ENCODE measurements around the gene CCAR1.
"Not testable (repeated sequence)": the region's sequence is repeated elsewhere in the genome, so short reads cannot be mapped to it uniquely, and the experiment has no call there.

- TF ChIP-seq CTCF (IDR thresholded peaks at IDR 0.05 in 4 of 5, conservative IDR thresholded peaks at IDR 0.05 in 1 of 5); POLR2A (IDR thresholded peaks at IDR 0.05): not testable (repeated sequence)
Measured at GRCh38 chr10:68740676-68741075, 19.6 kb downstream of the CCAR1 start.

Measured in gastrocnemius medialis (tissue), 4 donors.